ENCODE results near the gene ATP6V1G2.
A peak's percentile ranks its signal among the peaks of the same experiment; 100 is the strongest.
"Not testable (repeated sequence)": the region's sequence is repeated elsewhere in the genome, so short reads cannot be mapped to it uniquely, and the experiment has no call there.

ATP6V1G2 gene

GRCh38 chr6:31546339-31546957 is at the start of gene ATP6V1G2:
ATP6V1G2 (minus strand) TSS chr6:31546608; CDS start chr6:31546559, 49 bp downstream.
- TF ChIP-seq, protein P1, sequence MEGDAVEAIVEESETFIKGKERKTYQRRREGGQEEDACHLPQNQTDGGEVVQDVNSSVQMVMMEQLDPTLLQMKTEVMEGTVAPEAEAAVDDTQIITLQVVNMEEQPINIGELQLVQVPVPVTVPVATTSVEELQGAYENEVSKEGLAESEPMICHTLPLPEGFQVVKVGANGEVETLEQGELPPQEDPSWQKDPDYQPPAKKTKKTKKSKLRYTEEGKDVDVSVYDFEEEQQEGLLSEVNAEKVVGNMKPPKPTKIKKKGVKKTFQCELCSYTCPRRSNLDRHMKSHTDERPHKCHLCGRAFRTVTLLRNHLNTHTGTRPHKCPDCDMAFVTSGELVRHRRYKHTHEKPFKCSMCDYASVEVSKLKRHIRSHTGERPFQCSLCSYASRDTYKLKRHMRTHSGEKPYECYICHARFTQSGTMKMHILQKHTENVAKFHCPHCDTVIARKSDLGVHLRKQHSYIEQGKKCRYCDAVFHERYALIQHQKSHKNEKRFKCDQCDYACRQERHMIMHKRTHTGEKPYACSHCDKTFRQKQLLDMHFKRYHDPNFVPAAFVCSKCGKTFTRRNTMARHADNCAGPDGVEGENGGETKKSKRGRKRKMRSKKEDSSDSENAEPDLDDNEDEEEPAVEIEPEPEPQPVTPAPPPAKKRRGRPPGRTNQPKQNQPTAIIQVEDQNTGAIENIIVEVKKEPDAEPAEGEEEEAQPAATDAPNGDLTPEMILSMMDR (IDR thresholded peaks at IDR 0.05; ENCODE audit: low read depth, low read length) = peak; percentile 99
- peak; percentile 81 for DNase-seq (ENCODE audit: extremely low read depth, low read depth)

GRCh38 chr6:31592396-31592771 is 46.0 kb upstream of the ATP6V1G2 start:
- TF ChIP-seq, protein P1 (IDR thresholded peaks at IDR 0.05; ENCODE audit: low read depth, low read length) = no peak
- no peak for DNase-seq (ENCODE audit: extremely low read depth, low read depth)

- not testable (repeated sequence) for DNase-seq (ENCODE audit: extremely low read depth, low read depth)
Observed at GRCh38 chr6:31590691-31591090, 44.3 kb upstream of the ATP6V1G2 start.

DNA sequence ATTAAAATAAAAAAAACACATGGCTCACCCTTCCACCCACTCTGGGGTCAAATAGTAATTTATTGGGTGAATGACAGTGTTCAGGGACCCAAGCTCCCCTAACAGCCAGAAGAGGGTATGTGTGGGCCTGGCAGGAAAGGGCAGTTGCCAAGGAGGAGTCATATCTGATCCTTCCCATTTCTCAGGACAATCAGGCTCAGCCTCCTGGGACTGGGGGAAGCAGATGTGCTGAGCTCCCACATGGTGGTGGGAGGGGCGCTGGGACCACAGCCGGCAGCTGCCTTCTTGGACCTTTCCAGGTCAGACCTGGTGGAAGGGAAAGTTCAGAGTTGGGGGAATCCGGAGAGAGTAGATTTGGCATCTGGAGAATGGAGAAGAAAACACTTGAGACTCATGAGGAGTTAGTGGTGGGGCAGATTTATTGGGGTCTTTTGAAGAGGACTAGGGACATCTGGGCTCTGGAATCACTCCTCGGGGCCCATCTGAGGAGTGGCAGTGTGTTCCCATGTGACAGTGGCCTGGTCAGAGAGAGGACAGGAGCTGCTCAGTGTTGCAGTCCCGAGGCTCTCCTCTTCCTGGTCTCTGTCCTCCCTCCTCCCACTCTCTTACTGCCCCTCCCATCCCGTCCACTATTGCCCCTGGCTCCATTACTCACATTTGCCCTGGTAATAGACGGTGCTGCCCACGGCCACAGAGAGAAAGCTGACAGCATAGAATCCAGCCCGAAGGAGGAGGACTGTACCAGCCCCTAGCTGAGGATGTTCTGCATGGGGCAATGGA is 42.7 kb upstream of the ATP6V1G2 start:
- no peak for DNase-seq (ENCODE audit: extremely low read depth, low read depth)
- TF ChIP-seq, protein P1 (IDR thresholded peaks at IDR 0.05; ENCODE audit: low read depth, low read length) = no peak

- TF ChIP-seq, protein P1 (IDR thresholded peaks at IDR 0.05; ENCODE audit: low read depth, low read length) = no peak
- no peak for DNase-seq (ENCODE audit: extremely low read depth, low read depth)
Observed at GRCh38 chr6:31587791-31588777, 41.7 kb upstream of the ATP6V1G2 start.

DNA sequence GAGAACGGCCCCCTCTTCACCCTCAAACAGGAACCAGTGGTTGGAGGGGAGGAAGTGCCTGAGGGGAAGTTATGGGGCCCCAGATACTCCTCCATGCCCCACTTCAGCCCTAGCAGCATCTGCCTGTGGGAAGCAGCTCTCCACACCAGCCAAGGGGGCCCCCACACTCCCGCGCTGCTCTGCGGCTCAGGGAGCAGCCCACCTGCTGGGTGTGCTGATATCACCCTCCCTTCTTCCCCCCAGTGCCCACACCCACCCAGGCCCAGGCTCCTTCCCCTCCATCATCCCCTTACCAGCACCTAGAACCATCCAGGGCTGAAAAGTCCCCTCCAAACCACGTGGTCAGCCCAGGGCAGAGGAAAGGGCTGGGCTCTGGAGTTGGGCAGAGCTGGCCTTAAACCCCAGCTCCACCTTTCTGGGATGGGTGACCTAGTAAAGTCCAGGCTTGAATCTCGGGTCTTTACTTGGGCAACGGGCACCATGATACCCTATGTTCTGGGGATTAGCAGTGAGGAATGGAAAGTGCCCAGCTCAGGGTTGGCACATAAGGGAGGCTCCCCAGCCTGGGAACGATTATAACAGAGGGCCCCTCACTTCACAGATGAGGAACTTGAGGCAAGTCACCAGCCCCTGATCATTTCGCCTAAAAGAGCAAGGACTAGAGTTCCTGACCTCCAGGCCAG is 40.3 kb upstream of the ATP6V1G2 start:
- TF ChIP-seq, protein P1 (IDR thresholded peaks at IDR 0.05; ENCODE audit: low read depth, low read length) = no peak
- no peak for DNase-seq (ENCODE audit: extremely low read depth, low read depth)

GRCh38 chr6:31586008-31586407 is 39.6 kb upstream of the ATP6V1G2 start, which contains the start of gene LST1:
LST1 (plus strand) TSS chr6:31586277; CDS start chr6:31587300, 1,023 bp downstream.
- TF ChIP-seq, protein P1 (IDR thresholded peaks at IDR 0.05; ENCODE audit: low read depth, low read length) = no peak
- DNase-seq (ENCODE audit: extremely low read depth, low read depth) = no peak

Measured in AG09319 (cell line).